Motor neuron (in vitro differentiated cells): ENCODE results near the gene FAT3. TPM values are rescaled to one million over a fixed set of nuclear protein-coding genes. Genes with fewer than 3 reads are reported as not detected.

Source experiments
- ATAC-seq, 8 experiments: fragments of 200-7000 bp; cut with Tn5 transposase; replicated peaks in 6 of 8; 2 replicates each; pipeline ENCODE4 v1.8.0; 2021; ENCODE audit warnings: mild to moderate bottlenecking in 8 of 8, moderate library complexity in 8 of 8
- H3K27ac ChIP-seq, 2 donors: fragments of 250-450 bp; sonication (Bioruptor Pico); 2 replicates each; pipeline ENCODE4 v1.9.0; 2021; ENCODE audit warnings: antibody characterized with exemption in 2 of 2, mild to moderate bottlenecking in 2 of 2, moderate library complexity in 1 of 2
- H3K4me1 ChIP-seq, 2 donors: fragments of 250-450 bp; sonication (Bioruptor Pico); replicated peaks in 1 of 2; 2 replicates each; pipeline ENCODE4 v1.6.1; 2021; ENCODE audit warnings: antibody characterized with exemption in 2 of 2, mild to moderate bottlenecking in 2 of 2, moderate library complexity in 1 of 2
- H3K4me3 ChIP-seq, 5 donors: fragments of 250-450 bp; sonication (Bioruptor Pico); 2 replicates each; pipeline ENCODE4 v1.9.0; 2021; ENCODE audit warnings: antibody characterized with exemption in 5 of 5, mild to moderate bottlenecking in 5 of 5, moderate library complexity in 4 of 5
- WGBS, 10 experiments: fragments of 450-650 bp; shearing (Covaris generic); methylation state at CpG; one replicate each; pipeline ENCODE4 v1.0.0; 2022; 5-methylcytosine and 5-hydroxymethylcytosine counted together
- in situ Hi-C, 9 experiments: fragments of 400-800 bp; cut with MboI; loops; one replicate each; pipeline ENCODE4 v1.15.0; 2021; ENCODE audit warnings: low sequenced_read_pairs in 9 of 9, low pct_unique_long_range_greater_than_20kb in 2 of 9; ENCODE audit not compliant: unreplicated experiment in 9 of 9
- total RNA-seq, 8 experiments: library from RNA; unstranded; fragments of 300-600 nt; gene quantifications; 2 replicates each; pipeline versions ENCODE4 v1.2.3 to v1.2.4, GENCODE V29; 2022

Gene FAT3
- total RNA-seq = 10 to 100 TPM in 5 of 8 experiments, under 1 TPM in 3; 0.04 to 99.9 (median 36.4) TPM

DNA sequence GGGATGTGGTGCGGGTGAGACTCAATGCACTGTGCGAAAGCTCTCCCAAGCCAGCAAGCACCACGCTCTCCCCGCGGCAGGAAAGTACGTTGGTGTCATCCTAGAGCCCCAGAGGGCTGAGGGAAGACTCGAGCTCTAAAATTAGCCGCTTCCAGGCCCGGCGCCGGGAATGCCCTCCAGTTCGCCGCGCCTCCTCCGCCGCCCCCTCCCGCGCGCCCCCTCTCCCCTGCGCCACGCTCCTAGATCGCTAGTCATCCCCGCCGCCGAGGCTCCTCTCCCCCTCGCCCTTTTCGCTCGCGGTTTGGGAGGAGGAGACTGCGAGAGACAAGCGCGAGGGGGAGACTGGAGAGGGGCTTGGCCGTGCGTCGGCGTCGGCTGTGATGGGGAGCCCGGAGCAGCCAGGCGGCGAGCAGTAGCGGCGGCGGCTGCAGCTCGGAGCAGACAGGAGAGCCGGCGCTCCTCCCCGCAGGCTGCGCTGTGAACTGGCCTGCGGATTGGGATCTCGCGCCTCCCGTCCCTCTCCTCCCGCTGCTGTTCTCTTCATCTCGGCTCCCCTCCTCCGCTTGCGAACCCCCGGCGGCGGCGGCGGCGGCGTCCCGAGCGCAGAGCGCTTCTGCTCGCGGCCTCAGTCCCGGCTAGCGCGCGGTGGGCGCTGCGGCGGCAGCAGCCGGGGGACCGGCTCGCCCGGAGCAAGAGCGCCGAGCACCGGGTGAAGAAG is at the start of gene FAT3:
Gene FAT3, plus strand, starts transcription at position 412 of the 718 bp plus-strand sequence. CDS start 127,295 bp downstream, outside the sequence.
- H3K4me3 ChIP-seq = peak within 1 kb of the TSS; percentile 54 to 91 (median 65)
- peak within 1 kb of the TSS; percentile 81 to 84 for H3K27ac ChIP-seq
- 6% methylated on average over 16 of the region's 82 CpGs; no CpG with 5 or more reads in 9 of the 10 experiments for WGBS, 10 experiments
- ATAC-seq = peak; percentile 47 to 84 (median 56)
- in situ Hi-C loops = loop anchor here in 2 of 9 experiments (25.0 kb wide), 2 partner anchors 638 to 663 kb away; no protein-coding TSS in a partner anchor
- peaks cover 26 to 28% of the 10 kb centered on the region in 2 donors for H3K4me1 ChIP-seq

DNA sequence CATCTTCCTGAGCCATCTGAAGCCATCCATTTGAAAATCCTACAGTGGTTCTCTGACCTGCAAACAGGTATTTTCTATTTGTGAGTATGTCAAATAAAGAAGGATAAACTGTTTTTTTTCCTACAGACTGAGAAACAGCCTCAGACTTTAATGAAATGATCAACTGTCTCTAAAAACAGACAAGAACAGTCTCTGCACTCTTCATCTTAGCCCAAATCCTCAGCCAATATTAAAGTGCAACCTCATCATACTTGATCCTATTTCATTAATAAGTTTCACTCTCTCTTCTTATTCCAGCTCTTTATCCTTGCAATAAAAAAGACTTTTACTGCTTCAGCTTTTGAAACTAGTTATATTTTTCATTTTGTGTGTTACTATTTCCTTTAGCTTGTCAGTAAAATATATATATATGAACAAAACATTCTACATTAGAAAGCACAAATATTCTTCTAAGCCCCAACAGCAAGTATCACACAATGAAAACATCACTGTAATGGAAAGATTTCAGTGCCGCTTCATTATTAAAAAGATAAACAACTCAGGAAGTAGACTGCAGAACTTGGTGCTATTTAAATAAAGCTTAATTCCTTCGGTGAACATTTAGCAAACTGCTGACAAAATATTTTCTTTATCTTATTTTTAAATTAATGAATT is 45.5 kb upstream of the FAT3 start:
- Histone ChIP-seq H3K27ac (no peak overlapping the region), H3K4me3 (no peak overlapping the region), H3K4me1 (peaks cover 0 to 9% of the 10 kb centered on the region in 2 donors)
- WGBS, 10 experiments = 13 to 100% (median 87%) methylated on average over 1 to 2 of the region's 2 CpGs
- ATAC-seq = no peak
- in situ Hi-C loops = no loop called here

DNA sequence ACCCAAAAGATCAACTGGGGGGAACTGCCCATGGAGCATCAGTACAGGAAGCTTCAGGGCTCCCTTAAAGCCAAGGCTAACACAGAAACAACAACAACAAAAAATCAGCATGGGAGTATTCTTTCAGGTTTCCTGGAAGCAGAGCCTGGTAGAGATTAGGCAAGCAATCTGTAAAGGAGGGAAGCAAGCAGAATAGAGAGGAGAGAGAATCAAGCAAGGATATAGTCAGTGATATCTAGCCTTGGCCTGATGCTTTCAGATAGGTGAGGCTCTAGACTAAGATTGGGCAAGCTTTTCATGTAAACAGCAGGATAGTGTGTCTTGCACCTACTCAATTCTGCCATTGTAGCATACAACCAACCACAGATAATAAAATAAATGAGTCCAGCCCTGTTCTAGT is 44.4 kb upstream of the FAT3 start:
- Histone ChIP-seq H3K4me3 (no peak overlapping the region), H3K27ac (no peak overlapping the region), H3K4me1 (peaks cover 0 to 9% of the 10 kb centered on the region in 2 donors)
- peak in 4 of 8 experiments; percentile 6 to 47 (median 22) for ATAC-seq
- in situ Hi-C loops = no loop called here

DNA sequence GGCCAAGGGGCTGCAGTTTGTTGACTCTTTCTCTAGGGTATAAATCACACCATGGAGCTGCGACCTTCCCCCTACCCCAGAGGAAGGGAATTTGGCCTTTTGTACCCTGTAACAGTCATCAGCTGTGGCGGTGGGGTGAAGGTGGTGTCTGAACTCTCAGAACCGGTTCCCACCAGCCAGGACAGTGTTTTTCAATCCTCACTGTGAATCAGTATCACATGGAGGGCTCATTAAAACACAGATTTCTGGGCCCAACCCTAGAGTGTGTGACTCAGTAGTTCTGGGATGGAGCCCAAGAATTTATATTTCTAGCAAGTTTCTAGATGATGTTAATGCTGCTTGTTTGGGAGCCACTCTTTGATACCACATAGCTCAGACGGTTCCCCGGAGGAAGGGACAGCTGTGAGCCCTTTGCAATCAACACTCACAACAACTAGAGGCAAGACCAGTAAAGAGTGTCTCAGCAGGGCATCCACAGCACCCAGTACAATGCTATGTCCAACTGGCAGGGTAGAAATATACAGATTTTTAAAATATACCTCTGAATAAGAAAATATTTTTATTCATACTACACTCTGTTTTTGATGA is 43.9 kb upstream of the FAT3 start:
- peaks cover 0 to 9% of the 10 kb centered on the region in 2 donors for H3K4me1 ChIP-seq
- in situ Hi-C loops = no loop called here
- ATAC-seq = peak in 7 of 8 experiments; percentile 50 to 98 (median 63)
- H3K27ac ChIP-seq = no peak overlapping the region
- 0 to 100% (median 49%) methylated on average over 1 to 5 of the region's 5 CpGs; no CpG with 5 or more reads in 4 of the 10 experiments for WGBS, 10 experiments
- H3K4me3 ChIP-seq = no peak overlapping the region

DNA sequence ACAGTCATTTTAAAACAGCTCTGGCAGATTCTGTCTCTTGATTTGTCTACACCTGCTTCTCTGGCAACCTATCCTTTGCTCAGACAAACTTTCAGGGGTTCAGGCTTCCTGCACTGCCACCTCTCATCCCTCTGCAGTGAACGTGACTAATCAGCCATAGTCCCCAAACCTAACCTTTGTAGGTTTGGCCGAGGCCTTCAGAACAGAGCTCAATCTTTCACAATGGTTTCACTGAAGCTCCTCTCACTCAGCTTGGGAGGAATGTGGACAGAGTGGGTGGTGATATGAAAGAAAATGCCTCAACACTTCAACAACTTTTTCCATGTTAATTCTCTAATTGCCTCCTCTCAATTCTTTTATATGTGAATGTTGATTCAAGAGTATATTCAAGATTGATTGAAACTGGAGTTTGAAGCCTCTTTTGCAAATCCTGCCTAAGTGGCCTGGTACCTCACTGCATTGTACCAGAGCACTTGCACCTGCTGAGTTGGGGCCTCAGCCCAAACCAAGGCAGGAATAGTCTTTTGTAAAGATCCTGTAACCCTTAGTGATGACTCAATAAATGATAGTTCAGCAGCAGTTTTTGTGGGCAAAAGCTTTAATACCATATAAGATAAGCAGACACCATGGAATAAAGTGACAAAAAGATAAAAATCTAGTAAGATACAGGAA is 33.9 kb upstream of the FAT3 start:
- no peaks in the 10 kb centered on the region for H3K4me1 ChIP-seq
- WGBS, 10 experiments = 0 to 80% (median 46%) methylated on average over 1 to 2 of the region's 2 CpGs; no CpG with 5 or more reads in 4 of the 10 experiments
- no peak overlapping the region for H3K4me3 ChIP-seq
- no peak overlapping the region for H3K27ac ChIP-seq
- ATAC-seq = no peak
- in situ Hi-C loops = no loop called here

DNA sequence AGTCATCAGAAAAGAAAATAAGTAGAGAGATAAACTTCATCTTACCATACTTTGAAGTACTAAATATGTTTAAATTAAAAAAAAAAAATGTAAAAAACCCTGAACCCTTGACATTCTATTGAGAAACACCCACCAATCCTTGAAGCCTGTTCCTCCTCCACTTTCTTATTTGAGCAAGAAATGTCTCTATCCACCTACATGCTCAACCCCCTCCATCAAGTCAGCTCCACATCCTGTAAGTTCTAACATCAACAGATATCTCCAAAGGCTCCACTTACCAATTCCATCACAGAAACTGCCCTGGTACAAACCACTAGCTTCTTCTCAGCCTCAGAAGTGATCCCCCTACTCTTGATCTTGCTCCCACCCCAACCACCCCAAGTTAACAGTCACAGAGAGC is 32.5 kb upstream of the FAT3 start:
- in situ Hi-C loops = no loop called here
- Histone ChIP-seq H3K4me1 (no peaks in the 10 kb centered on the region), H3K4me3 (no peak overlapping the region), H3K27ac (no peak overlapping the region)
- ATAC-seq = no peak

DNA sequence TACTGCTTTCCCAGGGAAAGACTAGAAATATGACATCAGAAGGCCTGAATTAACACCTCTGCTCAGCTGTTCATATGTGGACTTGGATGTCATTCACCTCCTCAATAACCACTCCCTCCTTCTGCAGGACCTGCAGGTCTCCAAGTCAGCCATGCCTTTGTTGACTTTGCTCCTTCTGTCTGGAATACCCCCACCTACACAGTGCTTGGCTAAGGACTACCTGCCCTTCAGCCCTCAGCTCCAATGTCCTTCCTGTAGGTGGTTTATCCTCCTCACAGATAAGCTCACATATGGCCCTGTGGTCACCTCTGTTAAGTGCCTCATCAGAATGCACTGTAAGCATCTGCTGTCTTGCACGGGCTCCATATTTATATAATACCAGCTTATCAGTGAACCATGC is 26.4 kb upstream of the FAT3 start:
- no peak for ATAC-seq
- Histone ChIP-seq H3K4me3 (no peak overlapping the region), H3K4me1 (no peaks in the 10 kb centered on the region), H3K27ac (no peak overlapping the region)
- in situ Hi-C loops = no loop called here
- 0 to 100% (median 43%) methylated on average over 1 of the region's 1 CpG; no CpG with 5 or more reads in 4 of the 10 experiments for WGBS, 10 experiments

DNA sequence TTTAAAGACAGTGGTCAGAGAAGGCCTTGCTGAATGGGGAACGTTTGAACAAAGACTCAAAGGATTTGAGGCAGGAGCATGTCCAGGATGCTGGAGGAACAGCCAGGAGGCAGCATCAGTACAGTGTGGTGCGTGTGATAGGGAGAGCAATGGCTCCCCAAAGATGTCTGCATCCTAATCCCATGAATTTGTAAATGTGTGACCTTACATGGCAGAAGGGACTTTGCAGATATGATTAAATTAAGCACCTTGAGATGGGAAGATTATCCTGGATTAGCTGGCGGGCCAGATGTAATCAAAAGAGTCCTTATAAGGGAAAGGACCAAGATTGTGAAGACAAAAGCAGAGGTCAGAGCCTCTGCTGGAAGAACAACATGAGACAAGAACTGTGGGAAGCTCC is 24.6 kb upstream of the FAT3 start:
- no peaks in the 10 kb centered on the region for H3K4me1 ChIP-seq
- WGBS, 10 experiments = 0 to 83% (median 55%) methylated on average over 1 to 3 of the region's 3 CpGs; no CpG with 5 or more reads in 2 of the 10 experiments
- no peak for ATAC-seq
- no peak overlapping the region for H3K27ac ChIP-seq
- no peak overlapping the region for H3K4me3 ChIP-seq
- in situ Hi-C loops = loop anchor here in 1 of 9 experiments (25.0 kb wide), 1 partner anchor 687 kb away; no protein-coding TSS in a partner anchor

DNA sequence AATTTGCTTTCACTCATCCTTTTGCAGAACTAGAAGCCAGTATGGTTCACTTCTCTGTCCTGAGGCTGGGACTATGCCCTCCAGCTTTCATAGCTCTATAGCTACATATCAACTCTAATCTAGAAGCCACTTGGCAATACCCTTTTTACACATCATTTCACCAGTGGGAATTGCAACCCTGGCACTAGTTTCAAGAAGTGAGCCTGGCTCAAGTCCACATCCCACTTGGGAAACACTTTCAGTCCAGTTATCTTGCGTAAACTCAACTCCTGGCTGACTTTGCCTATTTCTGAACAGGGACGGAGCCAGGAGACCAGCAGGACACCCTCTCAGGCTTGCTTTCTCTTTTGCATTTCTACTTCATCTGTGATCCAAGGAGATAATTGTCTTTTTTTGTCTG is 19.9 kb upstream of the FAT3 start:
- in situ Hi-C loops = loop anchor here in 1 of 9 experiments (25.0 kb wide), 1 partner anchor 683 kb away; no protein-coding TSS in a partner anchor
- H3K27ac ChIP-seq = no peak overlapping the region
- H3K4me1 ChIP-seq = peaks cover 0 to 1% of the 10 kb centered on the region in 2 donors
- 0 to 62% (median 50%) methylated on average over 1 to 2 of the region's 2 CpGs; no CpG with 5 or more reads in 7 of the 10 experiments for WGBS, 10 experiments
- H3K4me3 ChIP-seq = no peak overlapping the region
- no peak for ATAC-seq

DNA sequence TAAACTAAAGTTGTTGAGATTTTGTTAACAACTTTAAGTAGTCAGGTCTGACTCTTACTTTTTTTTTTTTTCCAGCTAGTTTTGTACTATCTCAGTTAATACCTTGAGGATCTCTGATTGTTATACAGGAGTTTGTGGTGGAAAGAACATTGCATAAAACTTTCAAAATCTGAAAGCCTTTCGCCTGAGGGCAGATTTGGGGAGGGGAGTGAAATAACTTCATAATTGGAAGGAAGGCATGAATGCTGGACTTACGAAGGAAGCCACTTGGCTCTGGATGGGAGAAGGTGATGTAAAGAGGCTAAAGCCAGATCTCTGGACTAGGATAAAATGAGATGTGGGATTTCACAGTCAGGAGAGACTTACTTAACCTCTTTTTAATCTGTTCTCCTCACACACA is 18.2 kb upstream of the FAT3 start:
- ATAC-seq = no peak
- H3K4me1 ChIP-seq = peaks cover 0 to 2% of the 10 kb centered on the region in 2 donors
- H3K4me3 ChIP-seq = no peak overlapping the region
- no peak overlapping the region for H3K27ac ChIP-seq
- in situ Hi-C loops = loop anchor here in 1 of 9 experiments (25.0 kb wide), 1 partner anchor 681 kb away; no protein-coding TSS in a partner anchor
- 14 to 100% (median 87%) methylated on average over 1 to 2 of the region's 2 CpGs; no CpG with 5 or more reads in 3 of the 10 experiments for whole genome bisulfite sequencing, 10 experiments

DNA sequence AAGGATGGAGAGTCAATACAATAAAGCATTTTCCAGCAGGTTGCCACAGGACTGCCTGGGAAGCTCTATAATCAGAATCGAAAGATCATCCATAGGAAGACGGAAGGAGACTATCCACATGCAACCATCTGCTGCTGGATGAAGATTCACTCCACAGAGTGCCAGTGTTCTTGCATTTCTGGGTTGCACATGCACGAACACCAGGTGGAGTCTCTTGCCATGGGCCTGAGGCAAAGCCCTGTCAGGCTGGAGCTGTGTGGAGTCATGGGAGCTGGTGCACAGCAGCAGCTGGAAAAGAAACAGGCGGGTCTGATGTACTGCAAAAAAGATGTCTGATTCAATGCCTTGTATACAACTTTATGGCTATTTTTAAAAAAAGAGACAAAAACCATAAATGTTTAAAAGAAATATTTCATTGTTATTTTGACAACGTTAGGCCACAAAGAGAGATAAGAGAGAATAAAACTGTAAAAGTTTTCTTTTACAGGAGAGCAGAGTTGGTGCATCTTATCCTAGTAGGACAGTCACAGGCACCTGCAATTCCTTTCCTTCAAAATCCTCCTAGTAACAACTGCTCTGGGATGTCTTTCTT is 12.9 kb upstream of the FAT3 start:
- Histone ChIP-seq H3K4me1 (peaks cover 0 to 12% of the 10 kb centered on the region in 2 donors), H3K4me3 (no peak overlapping the region), H3K27ac (no peak overlapping the region)
- peak; percentile 59 to 100 (median 94) for ATAC-seq
- in situ Hi-C loops = loop anchor here in 1 of 9 experiments (25.0 kb wide), 1 partner anchor 676 kb away; no protein-coding TSS in a partner anchor
- WGBS, 10 experiments = 6 to 83% (median 72%) methylated on average over 1 to 4 of the region's 5 CpGs

DNA sequence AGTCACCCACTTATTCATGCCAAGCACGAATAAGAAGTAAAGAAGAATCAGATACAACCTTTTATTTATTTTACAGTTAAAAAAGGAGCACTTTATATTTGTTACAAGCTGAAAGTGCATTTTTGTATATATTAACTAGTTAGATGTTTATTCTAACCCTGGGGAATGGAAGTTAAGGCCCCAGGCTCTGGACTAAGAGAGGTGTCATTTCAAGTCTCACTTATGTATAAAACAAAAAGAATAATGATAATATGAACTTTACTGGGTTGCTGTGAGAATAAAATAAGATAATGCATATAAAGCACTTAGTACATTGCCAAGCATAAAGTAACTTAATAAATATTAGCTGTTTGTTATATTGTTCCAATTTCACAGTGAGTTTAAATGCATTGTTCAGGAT is 12.1 kb upstream of the FAT3 start:
- no peak for ATAC-seq
- Histone ChIP-seq H3K27ac (no peak overlapping the region), H3K4me3 (no peak overlapping the region), H3K4me1 (peaks cover 0 to 12% of the 10 kb centered on the region in 2 donors)
- 0 to 100% (median 36%) methylated on average over 1 of the region's 1 CpG; no CpG with 5 or more reads in 2 of the 10 experiments for WGBS, 10 experiments
- in situ Hi-C loops = loop anchor here in 1 of 9 experiments (25.0 kb wide), 1 partner anchor 675 kb away; no protein-coding TSS in a partner anchor
